ENCODE measurements around the gene GHRH. TPM values are rescaled to one million over a fixed set of nuclear protein-coding genes. Genes with fewer than 3 reads are reported as not detected.

Gene GHRH
- polyA plus RNA-seq, 4 donors, result not detected

DNA sequence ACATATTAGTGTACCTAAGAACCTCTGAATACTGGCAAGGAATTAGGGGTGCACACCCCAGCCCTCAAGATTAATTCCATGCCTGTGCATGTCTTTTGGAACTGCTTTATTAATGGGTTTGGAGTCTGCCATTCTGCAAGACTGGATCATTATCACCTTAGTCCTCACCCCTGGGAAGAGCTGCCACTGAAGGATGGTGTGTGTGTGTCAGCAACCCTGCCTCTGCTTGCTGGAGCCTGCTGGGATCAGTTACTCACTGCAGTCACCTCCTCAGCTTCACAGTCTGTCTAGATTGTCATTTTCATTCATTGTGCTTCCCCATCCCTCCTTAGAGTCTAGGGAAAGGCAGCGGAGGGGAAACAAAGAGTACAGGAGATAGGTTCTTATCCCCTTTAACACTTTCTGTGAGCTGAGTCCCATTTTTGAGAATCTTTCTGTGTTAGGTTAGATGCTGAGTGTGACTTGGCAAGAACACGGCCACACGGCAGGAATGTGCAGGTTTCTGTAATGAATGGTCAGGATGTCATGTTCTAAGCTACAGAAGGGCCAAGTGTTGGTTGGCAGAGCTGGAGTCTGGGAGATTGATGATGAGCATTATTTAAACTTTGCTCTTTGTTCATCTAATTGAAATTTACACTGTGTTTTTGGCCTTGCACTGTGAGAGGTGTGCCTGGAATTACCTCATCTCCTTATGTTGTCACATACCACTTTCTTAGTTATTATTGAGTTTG, 21.1 kb downstream of the GHRH start:
- no peak for DNase-seq (ENCODE audit: low read depth in 4 of 4, low spot score in 2 of 4)

DNA sequence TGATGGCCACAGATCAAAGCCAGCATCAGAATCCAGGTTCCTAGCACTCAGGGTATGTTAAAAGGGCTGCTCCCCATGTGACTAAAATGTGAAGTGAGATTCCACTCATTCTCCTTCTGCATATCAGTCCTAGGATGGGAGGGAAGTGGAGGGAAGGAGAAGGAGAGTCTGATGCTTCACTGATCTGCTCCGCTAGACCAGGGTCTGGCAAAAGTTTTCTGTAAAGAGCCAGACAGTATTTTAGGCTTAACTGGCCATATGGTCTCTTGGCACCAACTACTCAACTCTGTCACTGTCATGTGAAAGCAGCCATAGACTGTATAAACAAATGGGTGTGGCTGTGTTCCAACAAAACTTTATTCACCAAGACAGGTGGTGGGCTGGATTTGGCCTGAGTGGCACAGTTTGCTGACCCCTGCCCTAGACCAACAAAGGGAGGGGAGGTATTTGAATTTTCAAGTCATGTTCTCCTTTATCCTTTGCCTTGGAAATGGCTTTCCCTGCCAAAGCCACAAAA, 22.6 kb downstream of the GHRH start:
- no peak for DNase-seq (ENCODE audit: low read depth in 4 of 4, low spot score in 2 of 4)

DNA sequence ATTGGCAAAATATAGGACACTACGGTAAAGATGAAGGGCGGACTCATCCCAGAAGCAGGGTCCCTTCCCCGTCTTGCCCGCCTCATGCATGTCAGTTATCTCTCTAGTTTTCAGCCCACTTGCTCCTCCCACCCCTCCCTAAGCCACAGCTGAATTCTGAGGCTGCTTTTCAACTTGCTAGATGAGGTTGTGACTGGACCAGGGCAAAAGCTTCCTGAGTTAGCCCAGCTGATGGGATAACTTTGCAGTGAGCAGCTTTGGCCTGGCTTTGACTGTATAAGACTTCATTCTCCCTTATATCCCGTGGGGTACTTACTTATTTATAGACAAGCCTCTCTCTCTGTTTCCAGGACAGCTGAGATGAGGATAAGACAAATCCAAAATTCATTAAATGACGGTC, 23.2 kb downstream of the GHRH start:
- no peak for DNase-seq (ENCODE audit: low read depth in 4 of 4, low spot score in 2 of 4)

DNA sequence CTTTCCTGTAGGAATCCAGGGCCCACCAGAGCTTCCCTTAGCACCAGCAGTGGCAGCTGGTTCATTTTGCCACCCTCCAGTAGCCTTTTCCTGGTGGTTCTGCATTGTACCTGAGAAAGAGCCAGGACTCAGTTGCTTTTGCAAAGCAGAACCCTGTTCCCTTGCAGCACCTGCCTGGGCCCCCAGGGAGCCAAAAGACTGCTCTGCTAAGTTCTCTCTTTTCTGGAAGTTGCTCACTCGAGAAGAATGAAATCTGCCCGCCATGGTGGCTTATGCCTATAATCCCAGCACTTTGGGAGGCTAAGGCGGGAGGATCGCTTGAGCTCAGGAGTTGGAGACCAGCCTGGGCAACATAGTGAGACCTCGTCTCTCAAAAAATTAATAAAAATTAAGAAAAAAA, 24.0 kb downstream of the GHRH start:
- DNase-seq (ENCODE audit: low read depth in 4 of 4, low spot score in 2 of 4), result no peak

DNA sequence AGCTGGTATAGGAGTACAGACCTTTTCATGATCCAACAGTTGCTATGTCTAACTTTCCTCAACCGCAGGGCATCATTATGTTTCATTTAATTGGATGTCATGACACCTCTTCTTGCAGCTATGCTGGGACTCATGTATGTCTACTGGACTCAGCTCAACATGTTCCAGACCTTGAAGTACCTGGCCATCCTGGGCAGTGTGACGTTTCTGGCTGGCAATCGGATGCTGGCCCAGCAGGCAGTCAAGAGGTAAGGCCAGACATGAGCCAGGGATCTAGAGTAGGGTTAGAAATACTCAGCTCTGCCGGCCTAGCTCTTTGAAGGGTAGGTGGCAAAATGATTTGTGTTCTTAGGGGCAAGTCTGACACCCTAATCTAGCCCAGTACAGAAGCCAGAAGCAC, 25.2 kb downstream of the GHRH start:
- no peak for DNase-seq (ENCODE audit: low read depth in 4 of 4, low spot score in 2 of 4)

DNA sequence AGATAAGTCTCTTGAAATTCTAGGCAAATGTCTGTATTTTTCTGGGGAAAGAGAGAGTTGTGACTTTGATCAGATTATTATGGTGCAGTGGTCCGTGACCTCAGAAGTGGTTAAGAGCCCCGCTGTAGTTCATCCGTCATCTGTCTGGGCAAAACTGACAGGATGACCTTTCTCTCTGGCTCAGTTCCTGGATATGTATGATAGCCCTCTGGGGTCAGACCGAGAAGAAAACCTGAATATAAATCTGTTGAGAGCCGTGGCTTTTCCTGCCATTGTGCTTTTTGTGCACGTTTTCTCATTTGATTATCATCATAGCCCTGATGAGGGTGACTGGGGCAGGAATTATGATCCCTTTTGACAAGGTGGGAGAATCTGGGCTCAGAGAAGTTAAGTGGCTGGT, 26.5 kb downstream of the GHRH start:
- DNase-seq (ENCODE audit: low read depth in 4 of 4, low spot score in 2 of 4), result no peak

DNA sequence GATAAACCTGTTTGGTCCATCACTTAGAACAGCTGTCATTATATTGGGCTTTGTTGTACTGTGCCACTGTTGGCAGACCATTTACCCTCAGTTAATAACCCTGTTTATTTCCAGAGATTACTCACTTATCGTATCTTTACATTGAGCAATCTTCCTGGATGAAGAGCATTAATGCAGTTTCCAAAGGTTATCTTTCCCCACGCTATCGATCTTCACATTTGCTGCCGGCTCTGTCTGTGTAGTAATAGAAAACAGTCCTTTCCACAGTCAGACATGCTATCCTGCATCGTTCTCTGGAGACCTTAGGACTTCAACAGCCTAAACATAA, 27.4 kb downstream of the GHRH start:
- DNase-seq (ENCODE audit: low read depth in 4 of 4, low spot score in 2 of 4), result no peak

DNA sequence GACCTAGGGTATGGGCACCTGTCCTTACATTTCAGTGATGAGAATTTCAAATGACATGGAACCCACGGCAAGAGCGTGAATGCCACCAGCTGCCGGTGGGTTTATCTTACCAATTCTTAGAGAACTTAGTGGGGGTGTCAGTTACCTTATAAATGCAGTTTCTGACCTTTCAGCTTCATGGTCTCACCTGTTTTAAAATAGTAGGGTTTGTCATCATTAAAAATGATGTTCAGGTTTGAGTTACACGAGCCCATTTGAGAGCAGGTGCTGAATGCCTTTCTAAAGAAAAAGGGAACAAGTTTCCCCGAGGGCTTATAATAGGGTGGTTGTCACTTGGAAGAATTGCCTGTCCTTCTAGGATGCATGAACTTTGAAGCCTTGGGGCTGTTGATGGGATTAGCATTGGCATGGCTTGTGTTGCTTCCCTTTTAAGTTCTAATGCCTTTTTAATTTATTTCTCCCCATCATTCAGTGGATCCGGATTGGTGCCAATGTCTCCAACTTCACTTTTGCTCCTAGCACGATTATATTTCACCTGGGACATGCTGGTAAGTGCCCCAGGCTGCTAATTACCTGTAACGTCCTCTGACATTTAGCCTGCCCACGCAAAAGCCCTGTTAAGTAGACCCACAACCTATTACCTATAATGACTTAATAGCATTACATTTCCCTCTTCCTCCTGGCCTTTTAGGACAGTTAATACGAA, 27.9 kb downstream of the GHRH start:
- DNase-seq (ENCODE audit: low read depth in 4 of 4, low spot score in 2 of 4), result no peak

DNA sequence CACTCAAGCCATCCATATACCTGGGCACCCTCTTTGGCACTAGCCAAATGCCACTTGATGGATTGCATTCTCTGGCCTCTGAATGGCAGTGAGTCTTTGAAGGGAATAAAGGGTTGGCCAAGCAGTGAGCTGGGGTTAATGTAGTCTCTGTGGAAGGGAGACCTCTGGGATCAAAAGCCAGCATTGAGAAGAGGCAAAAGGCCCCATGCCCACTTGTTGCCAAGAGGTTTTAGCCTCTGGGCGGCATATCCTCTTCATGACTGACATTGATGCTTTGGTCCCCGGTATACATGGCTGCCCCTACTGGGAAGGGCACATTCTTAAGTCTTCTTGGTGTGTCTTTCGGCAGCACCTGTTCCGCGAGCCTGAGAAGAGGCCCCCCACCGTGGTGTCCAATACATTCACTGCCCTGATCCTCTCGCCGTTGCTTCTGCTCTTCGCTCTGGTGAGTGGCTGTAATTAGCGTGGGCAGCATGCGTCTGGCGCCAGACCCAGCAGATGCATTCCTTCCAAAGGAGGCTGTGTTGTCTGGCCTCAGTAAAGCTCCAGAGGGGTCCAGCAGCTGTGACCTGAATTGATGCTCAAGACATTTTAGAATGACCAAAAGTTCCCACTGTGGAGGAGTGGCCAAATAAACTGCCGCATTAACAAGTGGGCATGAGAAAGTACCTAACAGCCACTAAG, 29.5 kb downstream of the GHRH start:
- DNase-seq (ENCODE audit: low read depth in 4 of 4, low spot score in 2 of 4), result no peak

DNA sequence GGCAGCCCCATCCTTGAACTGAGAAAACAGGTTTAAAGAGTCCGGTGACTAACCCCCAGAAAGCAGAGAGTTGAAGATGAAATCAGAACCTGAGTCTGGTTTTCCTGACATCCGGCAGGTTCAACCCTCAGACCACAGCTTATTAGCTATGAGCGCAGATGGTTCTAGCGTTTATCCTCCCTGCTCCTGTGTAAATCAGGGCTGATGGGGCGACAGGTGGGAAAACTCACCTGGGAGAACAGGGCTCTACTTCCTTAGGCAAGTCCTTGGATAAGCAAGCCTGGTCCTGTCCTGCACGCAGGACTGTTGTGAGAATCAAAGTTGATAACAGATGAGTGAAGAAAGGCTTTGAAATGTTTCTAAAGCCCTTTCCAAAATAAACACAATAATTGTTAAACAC, 31.4 kb downstream of the GHRH start:
- no peak for DNase-seq (ENCODE audit: low read depth in 4 of 4, low spot score in 2 of 4)

DNA sequence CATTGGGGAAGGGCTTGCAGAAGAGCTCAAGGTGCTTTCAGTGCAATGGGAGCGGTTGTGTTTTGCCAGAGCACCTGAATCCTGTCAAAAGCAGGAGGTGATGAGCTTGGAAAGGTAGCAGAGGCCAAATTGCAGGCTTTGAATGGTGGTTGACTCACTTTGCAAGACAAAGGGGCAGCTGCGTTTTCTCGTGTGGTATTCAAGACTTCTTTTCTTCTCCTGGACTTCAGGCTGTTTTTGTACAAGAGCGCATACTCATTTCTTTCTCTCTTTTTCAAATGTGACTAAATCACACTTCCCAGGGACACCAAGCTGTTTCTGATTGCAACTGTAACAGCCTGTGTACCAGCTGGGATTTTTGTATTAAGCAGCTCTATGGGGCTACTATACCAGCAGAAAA, 32.3 kb downstream of the GHRH start:
- DNase-seq (ENCODE audit: low read depth in 4 of 4, low spot score in 2 of 4), result no peak

DNA sequence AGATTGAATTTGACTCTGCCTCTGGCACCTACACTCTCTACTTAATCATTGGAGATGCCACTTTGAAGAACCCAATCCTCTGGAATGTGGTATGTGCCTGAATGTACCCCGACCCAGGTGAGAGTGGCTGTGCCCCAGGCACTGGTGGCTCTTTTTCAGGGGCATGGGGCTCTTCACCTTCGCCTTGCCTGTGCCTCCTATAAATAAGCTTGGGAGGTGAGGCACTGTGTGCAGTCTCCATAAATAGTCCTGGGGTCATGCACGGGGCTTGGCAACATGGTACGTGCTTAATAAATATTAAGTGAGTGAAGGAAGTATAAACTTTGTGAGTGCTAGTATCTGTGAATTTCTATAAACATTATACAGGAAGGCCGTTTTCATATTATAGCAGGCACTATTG, 33.0 kb downstream of the GHRH start:
- DNase-seq (ENCODE audit: low read depth in 4 of 4, low spot score in 2 of 4), result no peak

DNA sequence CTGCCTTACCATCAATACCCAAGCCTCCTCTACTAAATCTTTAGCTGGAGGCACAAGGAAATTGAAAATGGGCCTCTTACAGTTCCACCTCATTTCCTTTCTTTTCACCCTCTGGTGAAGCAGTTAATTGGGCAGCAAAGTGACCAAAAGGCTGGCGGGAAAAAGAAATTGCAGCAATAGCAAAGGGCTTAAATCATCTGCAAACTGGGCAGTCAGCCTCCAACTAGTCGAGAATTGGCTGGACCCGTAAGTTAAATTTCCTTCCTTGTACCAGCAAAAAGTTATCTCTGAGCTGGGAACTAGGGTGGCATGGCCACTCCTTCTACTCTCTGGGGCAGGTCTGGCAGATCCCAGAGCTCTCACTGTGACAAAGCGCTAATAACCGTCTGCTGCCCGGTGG, 33.5 kb downstream of the GHRH start:
- DNase-seq (ENCODE audit: low read depth in 4 of 4, low spot score in 2 of 4), result no peak

DNA sequence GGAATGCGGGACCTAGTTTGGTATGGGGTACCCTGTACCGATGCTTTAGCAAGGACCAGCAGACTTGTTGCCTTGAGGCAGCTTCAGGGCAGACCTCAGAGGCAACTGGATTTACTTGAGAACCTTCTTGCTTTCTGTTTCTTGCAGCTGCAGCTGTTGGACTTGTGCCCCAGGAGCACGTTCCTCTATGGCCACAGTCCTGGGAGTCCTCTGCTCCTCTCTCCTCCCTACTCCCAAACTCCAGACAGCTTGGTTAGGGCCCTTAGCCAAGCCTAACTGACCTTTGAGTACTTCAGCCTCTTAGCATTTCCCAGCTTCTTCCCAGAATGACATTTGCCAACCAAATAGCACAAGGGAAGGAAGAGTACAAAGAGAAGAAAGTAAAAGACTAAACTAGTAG, 34.7 kb downstream of the GHRH start:
- no peak for DNase-seq (ENCODE audit: low read depth in 4 of 4, low spot score in 2 of 4)

DNA sequence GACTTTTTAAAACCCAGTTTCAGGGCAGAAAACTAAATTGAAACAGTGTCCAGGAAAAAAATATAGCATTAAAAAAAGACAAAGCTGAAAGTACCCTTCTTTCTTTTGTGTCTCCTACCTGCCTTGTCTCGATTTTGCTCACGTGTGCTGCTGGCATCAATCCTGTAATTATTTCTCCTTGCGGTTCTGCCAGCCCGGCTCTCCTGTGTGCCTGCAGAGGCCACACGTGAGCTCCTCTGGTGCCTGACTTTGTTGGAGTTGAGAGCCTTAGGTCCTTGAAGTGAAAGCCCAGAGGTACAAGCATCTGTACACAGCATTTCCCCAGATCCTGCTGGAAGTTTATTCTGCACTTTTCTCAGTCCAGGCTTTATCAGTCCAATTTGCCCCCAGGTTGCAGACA, 36.5 kb downstream of the GHRH start:
- no peak for DNase-seq (ENCODE audit: low read depth in 4 of 4, low spot score in 2 of 4)

DNA sequence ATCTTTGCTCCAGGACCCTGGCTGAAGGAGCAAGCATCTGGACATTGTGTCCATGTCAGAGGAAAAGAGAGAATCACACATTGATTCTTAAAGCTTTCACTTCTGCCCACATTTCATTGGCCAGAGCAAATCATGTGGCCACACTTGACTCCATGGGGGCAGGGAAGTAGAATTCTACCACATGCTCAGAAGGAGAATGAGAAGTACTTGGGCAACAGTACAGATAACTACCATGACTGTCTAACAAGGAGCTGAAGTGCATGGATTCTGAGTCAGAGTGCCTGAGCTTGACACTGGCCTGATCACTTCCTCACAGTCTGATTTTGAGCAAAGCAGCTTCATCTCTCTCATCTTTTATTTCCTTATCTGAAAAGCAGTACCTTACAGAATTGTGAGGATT, 38.6 kb downstream of the GHRH start:
- no peak for DNase-seq (ENCODE audit: low read depth in 4 of 4, low spot score in 2 of 4)

DNA sequence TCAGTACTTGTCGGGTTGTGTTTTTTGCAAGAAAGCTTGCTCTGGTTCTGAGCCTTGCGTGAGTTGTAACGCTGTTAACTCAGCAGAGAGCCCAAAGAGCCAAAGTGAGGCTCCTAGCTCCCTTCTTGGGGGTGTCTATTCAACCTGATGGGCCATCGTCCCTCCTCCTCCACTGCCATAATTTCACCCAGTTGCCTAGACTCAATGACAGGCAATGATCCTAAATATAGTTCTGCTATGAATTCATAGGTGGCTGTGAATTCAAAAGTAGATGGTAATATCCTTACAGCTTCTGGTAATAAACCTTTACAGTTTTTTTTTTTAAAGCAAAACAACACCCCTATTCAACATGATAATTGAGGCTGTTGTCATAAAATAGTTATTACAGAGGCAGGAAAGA, 39.5 kb downstream of the GHRH start:
- no peak for DNase-seq (ENCODE audit: low read depth in 4 of 4, low spot score in 2 of 4)

DNA sequence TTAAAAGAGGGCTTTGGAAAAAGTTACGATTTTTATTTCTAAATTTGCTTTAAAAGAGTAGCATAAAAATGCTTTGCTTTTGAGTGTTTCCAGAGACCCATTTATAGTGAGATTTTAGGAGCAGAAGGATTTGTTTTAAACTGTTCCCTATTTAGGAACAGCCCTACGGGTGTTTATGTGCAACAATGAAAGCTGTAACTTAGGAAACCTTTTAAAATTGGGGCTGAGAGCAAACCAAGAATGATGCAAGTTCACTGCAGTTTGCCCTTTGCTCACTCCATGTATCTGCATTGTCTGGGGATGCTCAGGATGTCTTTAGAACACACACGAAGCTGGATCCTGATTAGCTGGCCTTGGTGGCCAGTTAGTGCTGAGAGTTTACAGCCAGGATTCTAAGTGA, 40.9 kb downstream of the GHRH start:
- no peak for DNase-seq (ENCODE audit: low read depth in 4 of 4, low spot score in 2 of 4)

DNA sequence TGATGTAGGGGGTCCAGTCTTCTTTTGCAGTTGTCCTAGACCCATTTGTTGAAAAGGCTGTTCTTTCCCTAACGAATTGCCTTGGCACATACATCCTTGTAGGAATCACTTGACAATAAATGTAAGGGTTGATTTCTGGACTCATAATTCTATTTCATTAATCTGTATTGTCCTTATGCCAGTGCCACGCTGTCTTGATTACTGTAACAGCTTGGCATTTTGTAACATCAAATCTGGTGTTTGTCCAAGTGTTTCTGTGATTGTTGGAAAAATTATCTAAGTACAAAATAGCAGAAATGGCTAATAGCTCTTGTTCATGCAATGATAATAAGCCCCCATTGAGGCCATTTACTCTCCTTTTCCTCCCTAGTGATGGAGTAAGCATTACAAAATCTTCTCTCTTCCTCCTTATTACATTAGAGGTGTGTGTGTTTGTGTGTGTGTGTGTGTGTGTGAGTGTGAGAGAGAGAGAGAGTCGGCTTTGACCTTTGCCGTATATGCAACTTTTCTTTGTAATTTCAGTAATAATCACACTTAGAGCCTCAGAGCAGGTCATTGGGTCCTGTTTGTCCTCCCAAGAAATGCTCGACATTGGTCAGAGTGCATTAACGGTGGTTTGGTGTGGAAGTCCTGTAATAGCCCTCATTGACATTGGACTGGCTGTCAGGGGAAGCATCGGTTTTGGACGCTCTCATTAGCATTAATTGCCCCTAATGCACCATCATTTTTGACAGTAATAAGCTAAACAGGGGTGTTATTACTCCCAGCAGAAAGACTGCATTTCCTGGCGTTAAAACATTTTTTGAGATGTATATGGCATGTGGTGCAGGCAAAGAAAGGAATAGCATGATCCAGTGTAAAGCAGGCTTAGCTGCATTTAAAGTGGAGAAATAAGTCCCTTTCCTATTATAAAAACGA, 41.6 kb downstream of the GHRH start:
- no peak for DNase-seq (ENCODE audit: low read depth in 4 of 4, low spot score in 2 of 4)

DNA sequence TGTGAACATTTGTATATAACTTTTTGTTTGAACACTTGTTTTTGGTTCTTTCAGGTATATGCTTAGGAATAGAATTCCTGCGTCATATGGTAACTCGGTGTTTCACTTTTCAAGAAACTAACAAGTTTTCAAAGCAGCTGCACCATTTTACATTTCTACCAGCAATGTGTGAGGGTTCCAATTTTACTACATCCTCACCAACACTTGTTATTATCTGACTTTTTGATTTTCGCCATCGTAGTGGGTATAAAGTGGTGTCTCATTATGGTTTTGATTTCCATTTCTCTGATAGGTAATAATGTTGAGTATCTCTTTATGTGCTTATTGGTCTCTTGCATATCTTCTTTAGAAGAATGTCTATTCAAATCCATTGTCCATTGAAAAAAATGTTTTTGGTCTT, 42.6 kb downstream of the GHRH start:
- no peak for DNase-seq (ENCODE audit: low read depth in 4 of 4, low spot score in 2 of 4)

DNA sequence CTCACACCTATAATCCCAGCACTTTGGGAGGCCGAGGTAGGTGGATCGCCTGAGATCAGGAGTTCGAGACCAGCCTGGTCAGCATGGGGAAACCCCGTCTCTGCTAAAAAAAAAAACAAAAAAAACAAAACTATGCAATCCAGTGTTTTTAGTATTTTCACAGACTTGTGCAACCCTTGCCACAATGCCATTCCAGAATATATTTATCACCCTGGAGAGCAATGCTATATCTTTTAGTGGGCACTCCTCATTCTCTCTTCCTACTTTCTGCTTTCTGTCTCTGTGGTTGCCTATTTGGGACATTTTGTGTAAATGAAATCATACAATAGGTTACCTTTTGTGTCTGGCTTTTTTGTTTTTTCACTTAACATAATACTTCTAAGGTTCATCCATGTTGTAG, 43.2 kb downstream of the GHRH start:
- DNase-seq (ENCODE audit: low read depth in 4 of 4, low spot score in 2 of 4), result no peak

Measured in left renal cortex interstitium (tissue), 4 donors.